Naive B cell (primary cell): ENCODE measurements around the gene SPC25. TPM values are rescaled to one million over a fixed set of nuclear protein-coding genes. Genes with fewer than 3 reads are reported as not detected.

Experiments
- polyA plus RNA-seq, 6 donors: library from polyadenylated mRNA; unstranded; fragments of 300-500 nt; fragmentation: Illumina TruSeq; gene quantifications; one replicate each; pipeline ENCODE4 v1.2.3, GENCODE V29; 2021; ENCODE audit warnings: low read depth in 6 of 6

SPC25 gene
- polyA plus RNA-seq, 6 donors from 2014 or later, result not detected

Other genes with a start within 250 kb of the SPC25 start
- not detected for gene NOSTRIN, start 87.8 kb downstream of the SPC25 start, polyA plus RNA-seq
- not detected for gene G6PC2, start 10.9 kb upstream of the SPC25 start, polyA plus RNA-seq
- under 1 TPM in 1 of 6 donors, not detected in 5; 0.04 TPM for gene ABCB11, start 140.9 kb upstream of the SPC25 start, polyA plus RNA-seq
- 1 to 10 TPM in 2 of 6 donors, not detected in 4; 1.3 to 2.0 TPM for gene DHRS9, start 179.1 kb upstream of the SPC25 start, polyA plus RNA-seq